Activated gamma-delta T cell treated with anti-CD3 and anti-CD28 coated beads, Interleukin-2, amount 50 U/mL, for 16 hours (primary cell): Measurements from ENCODE around the gene SYNGR4.
A peak's percentile ranks its signal among the peaks of the same experiment; 100 is the strongest.
"Not testable (repeated sequence)": the region's sequence is repeated elsewhere in the genome, so short reads cannot be mapped to it uniquely, and the experiment has no call there.

Experiments
- DNase-seq: peaks from one replicate; pipeline ENCODE4 v3.0.0-alpha.2; 2020; ENCODE audit warnings: low read depth

SYNGR4 gene

DNA sequence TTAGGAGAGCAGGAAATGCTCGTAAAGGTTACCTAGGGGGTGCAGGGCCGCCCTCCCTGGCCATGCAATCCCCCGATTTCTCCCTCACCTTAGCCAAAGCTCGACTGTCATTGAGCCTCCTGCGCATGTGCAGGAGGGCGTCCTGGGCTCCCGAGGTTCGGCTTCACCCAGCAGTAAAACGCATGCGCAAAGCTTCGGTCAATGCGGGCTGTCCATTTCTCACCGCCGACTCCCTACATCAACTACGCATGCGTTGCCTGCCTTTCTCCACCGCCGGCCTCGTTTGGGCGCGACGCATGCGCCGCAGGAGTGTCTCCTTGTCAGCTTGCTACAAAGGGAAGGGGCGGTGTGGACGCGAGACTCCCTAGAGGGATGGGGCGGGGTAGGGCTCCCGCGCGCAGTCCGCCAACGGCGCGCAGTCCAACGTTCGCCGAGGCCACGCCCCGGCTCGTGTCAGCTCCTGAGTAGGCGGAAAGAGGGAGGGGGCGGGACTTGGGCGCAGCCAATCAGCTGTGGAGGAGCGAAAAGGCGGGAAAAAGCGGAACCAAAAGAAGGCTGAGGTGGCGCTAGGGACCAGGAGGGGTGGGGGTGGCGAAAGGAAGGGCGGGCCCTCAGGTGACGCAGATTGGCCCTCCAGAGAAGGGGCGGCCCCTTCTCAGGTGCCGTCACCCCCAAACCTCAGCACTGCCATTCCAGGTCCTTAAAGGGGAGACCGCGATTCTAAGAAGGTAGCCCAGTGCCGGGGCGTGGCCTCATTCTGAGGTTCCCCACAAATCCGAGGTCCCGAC lies at the start of gene SYNGR4, which contains the start of gene TMEM143:
Gene SYNGR4 (plus strand): TSS at position 558 of the 788 bp plus-strand sequence. CDS start 1,476 bp downstream, outside the sequence.
Gene TMEM143 (minus strand): TSS at position 131 of the 788 bp plus-strand sequence. CDS start 20 bp downstream, at position 111.
- DNase-seq: peak; percentile 93

- no peak for DNase-seq
These were observed 48.5 kb upstream of the SYNGR4 start for GRCh38 chr19:48315712-48316111.

DNA sequence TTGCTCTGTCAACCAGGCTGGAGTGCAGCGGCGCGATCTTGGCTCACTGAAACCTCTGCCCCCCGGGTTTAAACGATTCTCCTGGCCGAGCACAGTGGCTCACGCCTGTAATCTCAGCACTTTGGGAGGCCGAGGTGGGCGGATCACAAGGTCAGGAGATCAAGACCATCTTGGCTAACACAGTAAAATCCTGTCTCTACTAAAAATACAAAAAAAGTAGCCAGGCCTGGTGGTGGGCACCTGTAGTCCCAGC lies 46.5 kb upstream of the SYNGR4 start:
- DNase-seq: not testable (repeated sequence)

GRCh38 chr19:48318286-48318987 lies 45.7 kb upstream of the SYNGR4 start:
- no peak for DNase-seq

GRCh38 chr19:48319647-48320541 lies 44.3 kb upstream of the SYNGR4 start:
- peak; percentile 68 for DNase-seq

- peak; percentile 91 for DNase-seq
These were observed 42.9 kb upstream of the SYNGR4 start for GRCh38 chr19:48321372-48321621.

GRCh38 chr19:48321622-48322591 lies 42.3 kb upstream of the SYNGR4 start:
- DNase-seq: peak; percentile 99

- peak; percentile 76 for DNase-seq
These were observed 38.8 kb upstream of the SYNGR4 start, which contains the start of gene EMP3 for GRCh38 chr19:48325265-48325910. Gene EMP3, plus strand, starts transcription at chr19:48325552. Its CDS starts 1,293 bp downstream, at chr19:48326845.

- DNase-seq: no peak
These were observed 34.8 kb upstream of the SYNGR4 start for GRCh38 chr19:48329167-48329891.

GRCh38 chr19:48330012-48330681 lies 34.0 kb upstream of the SYNGR4 start:
- DNase-seq: peak; percentile 77

- no peak for DNase-seq
These were observed 31.9 kb upstream of the SYNGR4 start for GRCh38 chr19:48332351-48332661.

DNA sequence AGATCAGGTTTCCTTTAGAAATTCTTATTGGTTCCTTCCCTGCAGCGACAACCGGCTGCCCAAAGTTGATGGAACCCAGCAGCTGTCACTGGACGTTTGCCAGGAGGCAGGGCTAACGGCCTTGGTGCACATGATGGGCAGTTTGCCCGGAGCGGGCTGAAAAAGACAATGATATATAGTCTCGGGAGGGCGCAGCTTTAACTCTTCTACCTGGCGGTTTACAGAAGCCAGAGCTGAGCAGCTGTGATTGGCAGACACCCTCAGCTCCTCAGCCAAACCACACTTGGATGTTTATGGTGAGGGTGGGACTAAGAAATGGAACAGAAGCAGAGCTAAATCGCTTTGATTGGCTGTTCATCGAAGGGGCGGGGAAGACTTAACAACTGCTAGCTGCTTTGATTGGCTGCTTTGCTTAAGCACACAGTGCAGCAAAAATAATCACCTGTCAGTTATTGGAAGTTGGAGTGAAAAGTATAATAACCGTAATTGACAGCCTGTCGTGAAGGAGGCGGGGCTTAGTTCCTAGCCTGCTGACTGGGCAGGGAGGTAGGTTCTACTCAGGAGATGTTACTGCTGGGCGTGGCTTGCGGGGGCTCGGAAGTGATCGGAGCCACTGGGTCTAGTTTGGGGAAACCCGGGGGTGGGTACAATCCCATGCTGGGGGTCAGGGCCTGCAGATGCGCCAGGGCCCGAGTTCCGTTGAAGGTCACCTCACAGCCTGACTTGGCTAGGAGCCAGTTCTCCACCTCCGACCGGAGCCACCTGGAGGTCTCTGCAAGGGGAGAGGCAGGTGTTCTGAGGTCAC lies 31.3 kb upstream of the SYNGR4 start:
- DNase-seq: peak; percentile 83

DNA sequence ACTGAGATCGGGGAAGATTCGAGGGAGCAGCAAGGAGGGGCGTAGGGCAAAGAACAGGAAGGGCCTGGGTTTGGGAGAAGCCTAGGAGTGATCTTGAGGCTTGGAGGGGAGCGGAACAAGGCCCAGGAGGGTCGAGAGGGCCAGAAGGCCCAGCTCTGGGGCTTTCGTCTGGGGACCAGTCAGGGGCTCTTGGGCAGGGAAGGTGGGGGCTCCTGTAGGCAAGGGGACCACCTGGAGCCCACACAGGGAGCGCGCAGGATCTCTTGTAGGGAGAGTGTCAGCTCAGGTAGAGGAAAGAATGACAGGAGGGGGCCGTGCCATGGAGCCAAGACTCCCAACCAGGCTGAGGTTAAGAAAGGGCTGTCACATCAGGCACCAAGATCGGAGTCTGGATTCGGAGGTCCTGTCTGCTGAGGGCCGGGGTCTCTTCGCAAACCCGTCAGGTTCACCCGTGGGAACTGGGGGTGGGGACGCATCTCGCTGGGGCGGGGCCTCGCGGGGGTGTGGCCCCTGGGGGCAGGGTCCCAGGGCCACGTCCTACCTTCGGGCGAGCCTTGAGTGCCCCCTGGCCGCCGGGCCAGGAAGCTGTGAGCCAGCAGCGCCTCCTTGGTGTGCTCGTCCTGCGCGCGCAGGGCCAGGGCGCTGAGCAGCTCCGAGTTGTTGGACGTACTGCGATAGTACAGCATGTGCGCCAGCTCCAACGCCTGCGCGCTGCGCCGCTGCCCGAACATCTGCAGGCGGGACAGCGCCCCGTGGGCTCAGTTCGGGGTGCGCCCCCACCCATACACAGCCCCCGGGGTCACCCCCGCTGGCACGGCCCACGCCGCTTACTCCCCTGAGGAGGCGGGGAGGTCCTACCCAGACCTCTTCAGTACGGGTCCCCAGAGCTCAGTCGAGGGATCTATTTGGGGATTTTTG lies 30.4 kb upstream of the SYNGR4 start:
- DNase-seq: peak; percentile 87

DNA sequence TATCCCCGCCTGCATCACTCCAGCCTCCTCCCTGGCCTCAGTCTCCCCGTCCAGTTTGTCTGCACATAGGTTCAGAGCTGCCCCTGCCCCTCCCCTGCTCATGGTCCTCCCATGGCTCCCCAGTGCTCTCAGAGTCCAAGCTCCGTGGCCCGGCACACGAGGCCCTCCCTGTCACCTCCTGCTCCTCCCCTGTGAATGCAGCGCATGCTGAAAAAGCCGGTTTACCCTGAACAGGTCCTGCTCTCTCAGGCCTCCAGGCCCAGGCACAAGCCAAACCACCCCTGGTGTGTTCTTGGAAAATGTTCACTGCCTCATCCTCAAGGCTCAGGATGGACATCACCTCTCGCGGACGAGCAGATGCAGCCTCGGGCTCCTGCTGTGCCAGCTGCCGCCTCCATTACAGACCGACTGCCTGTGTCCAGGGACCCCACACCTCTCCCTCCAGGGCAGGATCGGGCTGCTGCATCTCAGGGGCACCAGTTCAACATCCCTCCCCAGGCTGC lies 25.9 kb upstream of the SYNGR4 start:
- DNase-seq: no peak

- DNase-seq: no peak
These were observed 25.2 kb upstream of the SYNGR4 start for GRCh38 chr19:48338802-48339503.

- no peak for DNase-seq
These were observed 23.2 kb upstream of the SYNGR4 start for GRCh38 chr19:48340995-48341394.
